Endothelial cell of umbilical vein (primary cell): ENCODE measurements around the gene PSAPL1. TPM values are rescaled to one million over a fixed set of nuclear protein-coding genes. Genes with fewer than 3 reads are reported as not detected.

Experiments used
- BruUV-seq: library from RNA; stranded (reverse); fragments of 400-500 nt; replicated peaks from 2 replicates; lab custom pipeline; 2021; lab: Mats Ljungman, UMichigan
- CTCF ChIA-PET: fragments of 300-600, 350-600 bp; sonication (Branson Sonifier 250); formaldehyde crosslinking; loops from one replicate; lab custom pipeline; 2021; ENCODE audit warnings: antibody characterized with exemption, inconsistent platforms; lab: Charles Lee
- POLR2A ChIA-PET: fragments of 300-600, 350-600 bp; sonication (Branson Sonifier 250); formaldehyde crosslinking; loops from one replicate; lab custom pipeline; 2021; ENCODE audit warnings: antibody characterized with exemption, inconsistent platforms; lab: Charles Lee
- DNase-seq: peaks from one replicate; pipeline ENCODE4 v3.0.0-alpha.2; 2011; ENCODE audit warnings: low read depth, low spot score
- FAIRE-seq: peaks from 2 replicates; lab custom pipeline; 2011; peaks lifted over from hg19 to GRCh38; lab: Jason Lieb, UNC
- H2AFZ ChIP-seq: 2 replicates; pipeline ENCODE4 v1.6.0; 2012; ENCODE audit warnings: low read depth, low read length, control low read depth, inconsistent platforms
- H3K27ac ChIP-seq: 2 replicates; pipeline ENCODE4 v1.5.1; 2011; ENCODE audit warnings: low read depth, mild to moderate bottlenecking, control low read depth, low read length, moderate library complexity; ENCODE audit not compliant: insufficient read depth
- H3K27me3 ChIP-seq, 2 experiments: 2 replicates each; pipeline versions ENCODE4 v1.6.0 to v1.6.1; 2011; ENCODE audit warnings: low read length in 2 of 2, mixed read lengths in 1 of 2; ENCODE audit not compliant: control insufficient read depth in 2 of 2, insufficient read depth in 2 of 2
- H3K36me3 ChIP-seq, 2 experiments: 2 replicates in 1 of 2; 3 replicates in 1 of 2; pipeline ENCODE4 v1.5.1; 2011; ENCODE audit warnings: low read length in 2 of 2, mild to moderate bottlenecking in 1 of 2, moderate library complexity in 1 of 2; ENCODE audit not compliant: control insufficient read depth in 2 of 2, insufficient read depth in 2 of 2; ENCODE audit errors: extremely low read depth in 1 of 2
- H3K4me1 ChIP-seq: 3 replicates; pipeline ENCODE4 v1.5.1; 2011; ENCODE audit warnings: mild to moderate bottlenecking, low read length; ENCODE audit not compliant: control insufficient read depth, insufficient read depth; ENCODE audit errors: extremely low read depth
- H3K4me2 ChIP-seq: 2 replicates; pipeline ENCODE4 v1.6.1; 2011; ENCODE audit warnings: low read length, control low read depth, mixed read lengths; ENCODE audit not compliant: insufficient read depth
- H3K4me3 ChIP-seq, 3 experiments: fragments of 200-600 bp in 1 of 3; sonication (generic), shearing (Covaris generic) in 1 of 3; replicated peaks in 1 of 3; 2 replicates each; pipeline ENCODE4 v1.5.1; 2011 to 2016; ENCODE audit warnings: control low read depth in 3 of 3, low read length in 3 of 3, mild to moderate bottlenecking in 2 of 3, inconsistent platforms in 1 of 3, low read depth in 1 of 3, moderate library complexity in 1 of 3; ENCODE audit not compliant: insufficient read depth in 1 of 3
- H3K79me2 ChIP-seq: 2 replicates; pipeline ENCODE4 v1.6.0; 2012; ENCODE audit warnings: low read length, inconsistent platforms; ENCODE audit not compliant: control insufficient read depth, insufficient read depth
- H3K9ac ChIP-seq: replicated peaks from 2 replicates; pipeline ENCODE3; 2011; ENCODE audit warnings: low read length, control low read depth; ENCODE audit not compliant: insufficient read depth; ENCODE audit errors: extremely low read depth
- H3K9me1 ChIP-seq: replicated peaks from 3 replicates; pipeline ENCODE4 v1.6.0; 2011; ENCODE audit warnings: mild to moderate bottlenecking, low read length; ENCODE audit not compliant: control insufficient read depth, insufficient read depth; ENCODE audit errors: extremely low read depth
- H3K9me3 ChIP-seq: replicated peaks from 2 replicates; pipeline ENCODE4 v1.5.1; 2012; ENCODE audit warnings: low read length, inconsistent platforms; ENCODE audit not compliant: control insufficient read depth, insufficient read depth
- H4K20me1 ChIP-seq: replicated peaks from 2 replicates; pipeline ENCODE3; 2011; ENCODE audit warnings: mild to moderate bottlenecking, low read length; ENCODE audit not compliant: control insufficient read depth, insufficient read depth; ENCODE audit errors: extremely low read depth
- CTCF ChIP-seq, 2 donors: IDR thresholded peaks; 1 replicate in 1 of 2; 2 replicates in 1 of 2; pipeline ENCODE4 v1.5.1; 2011; ENCODE audit warnings: low read length in 2 of 2, mild to moderate bottlenecking in 2 of 2, moderate library complexity in 2 of 2, control low read depth in 1 of 2, inconsistent platforms in 1 of 2, low read depth in 1 of 2; ENCODE audit not compliant: insufficient read depth in 1 of 2; ENCODE audit errors: extremely low read depth in 1 of 2
- EZH2 ChIP-seq: IDR thresholded peaks from 2 replicates; pipeline ENCODE4 v1.6.1; 2012; ENCODE audit warnings: borderline replicate concordance, low read depth, mild to moderate bottlenecking, moderate library complexity, low read length, inconsistent platforms; ENCODE audit not compliant: severe bottlenecking
- FOS ChIP-seq: IDR thresholded peaks from 2 replicates; pipeline ENCODE4 v1.6.1; 2011; ENCODE audit warnings: mild to moderate bottlenecking, low read length, moderate library complexity, borderline replicate concordance; ENCODE audit not compliant: insufficient read depth
- GATA2 ChIP-seq: IDR thresholded peaks from 2 replicates; pipeline ENCODE4 v1.7.0; 2011; ENCODE audit warnings: low read depth, mild to moderate bottlenecking, moderate library complexity, mixed read lengths, low read length; ENCODE audit not compliant: insufficient read length, insufficient read depth
- JUN ChIP-seq: IDR thresholded peaks from 2 replicates; pipeline ENCODE4 v1.6.1; 2011; ENCODE audit warnings: borderline replicate concordance, low read depth; ENCODE audit not compliant: insufficient read length, insufficient read depth
- MAX ChIP-seq: IDR thresholded peaks from 2 replicates; pipeline ENCODE4 v1.6.1; 2011; ENCODE audit not compliant: insufficient read depth, insufficient read length
- MYC ChIP-seq: IDR thresholded peaks from one replicate; pipeline ENCODE4 v1.6.1; 2011; ENCODE audit warnings: mild to moderate bottlenecking, low read depth, low read length
- POLR2A ChIP-seq: IDR thresholded peaks from 2 replicates; pipeline ENCODE4 v1.6.1; 2012; ENCODE audit warnings: low read depth, mild to moderate bottlenecking, control low read depth, low read length
- POLR2AphosphoS5 ChIP-seq: IDR thresholded peaks from 2 replicates; pipeline ENCODE4 v1.6.1; 2012; ENCODE audit warnings: low read depth, mild to moderate bottlenecking, control low read depth, low read length, moderate library complexity; ENCODE audit not compliant: insufficient read depth
- dilution Hi-C: fragments of 300-500 bp; cut with MboI; formaldehyde crosslinking; loops from one replicate; pipeline ENCODE4 v1.15.0; 2019; ENCODE audit warnings: low sequenced_read_pairs; ENCODE audit not compliant: extremely low pct_ligation_motif_present
- intact Hi-C: fragments of 100-400 bp; cut with micrococcal nuclease; formaldehyde crosslinking; loops from one replicate; pipeline ENCODE4 v1.10.0; 2022
- polyA plus RNA-seq, 4 experiments: library from polyadenylated mRNA; depleted of rRNA in 3 of 4; stranded (reverse) in 3 of 4; unstranded in 1 of 4; fragments of >200 nt; gene quantifications; 2 replicates each; pipeline versions ENCODE4 v1.2.1 to v1.2.3, GENCODE V29; 2011 to 2012; ENCODE audit warnings: missing spikeins in 1 of 4
- total RNA-seq: library from RNA; stranded (reverse); gene quantifications from 2 replicates; pipeline ENCODE4 v1.2.3, GENCODE V29; 2021

The PSAPL1 gene
- total and polyA plus RNA-seq, 2 donors (not counting 3 experiments of a cell fraction or from before 2014, with no cell fraction given) = not detected

- Histone ChIP-seq H3K79me2 (no peaks in the 10 kb centered on the region), H3K27ac (no peak overlapping the region), H2AFZ (no peak overlapping the region), H3K4me1 (no peaks in the 10 kb centered on the region), H3K27me3 (no peaks in the 10 kb centered on the region), H3K36me3 (no peaks in the 10 kb centered on the region), H3K9me3 (no peaks in the 10 kb centered on the region), H3K4me2 (no peak overlapping the region), H3K9me1 (no peaks in the 10 kb centered on the region), H3K4me3 (no peak overlapping the region), H3K9ac (no peak overlapping the region), H4K20me1 (no peaks in the 10 kb centered on the region)
- TF ChIP-seq JUN = no peak
- TF ChIP-seq EZH2 = no peak
- no peak for TF ChIP-seq POLR2A
- no peak for TF ChIP-seq MYC
- no peak for TF ChIP-seq GATA2
- TF ChIP-seq POLR2AphosphoS5 = no peak
- TF ChIP-seq CTCF (IDR thresholded peaks at IDR 0.05; ENCODE audit: extremely low read depth in 1 of 2, insufficient read depth in 1 of 2, low read depth in 1 of 2, low read length in 2 of 2) = no peak
- TF ChIP-seq MAX = no peak
- no peak for TF ChIP-seq FOS
- FAIRE-seq (no peak), DNase-seq (no peak)
- POLR2A ChIA-PET = no interaction called here
- CTCF ChIA-PET = no interaction called here
- intact Hi-C loops (no loop called here), dilution Hi-C loops (no loop called here)
- no TSS peak for BruUV-seq
Measured at GRCh38 chr4:7430965-7431695, 3.6 kb downstream of the PSAPL1 start.
